Neural cell (in vitro differentiated cells): ENCODE results near the gene TMPRSS4. TPM values are rescaled to one million over a fixed set of nuclear protein-coding genes. Genes with fewer than 3 reads are reported as not detected.

Source experiments
- H2AFZ ChIP-seq: fragments of 200-600, 300-800 bp; sonication (generic), shearing (Covaris generic); 2 replicates; pipeline ENCODE4 v1.6.0; 2014; ENCODE audit warnings: low read depth, mild to moderate bottlenecking, antibody characterized with exemption, low read length, moderate library complexity
- H3F3A ChIP-seq: fragments of 200-600 bp; shearing (Covaris generic); 2 replicates; pipeline ENCODE4 v1.6.1; 2016; ENCODE audit warnings: mild to moderate bottlenecking, moderate library complexity, mixed read lengths, antibody characterized with exemption, low read length; ENCODE audit not compliant: insufficient read depth, poor library complexity, severe bottlenecking
- H3K27ac ChIP-seq: fragments of 200-600, 300-800 bp; sonication (generic), shearing (Covaris generic); 2 replicates; pipeline ENCODE4 v1.5.1; 2014; ENCODE audit warnings: mild to moderate bottlenecking, low read length, moderate library complexity
- H3K27me3 ChIP-seq: fragments of 300-800, 200-600 bp; sonication (generic), shearing (Covaris generic); 2 replicates; pipeline ENCODE4 v1.6.0; 2014; ENCODE audit warnings: mild to moderate bottlenecking, low read depth, low read length, moderate library complexity; ENCODE audit not compliant: insufficient read depth
- H3K36me3 ChIP-seq: fragments of 300-800, 200-600 bp; sonication (generic), shearing (Covaris generic); 2 replicates; pipeline ENCODE4 v1.5.1; 2014; ENCODE audit warnings: mild to moderate bottlenecking, antibody characterized with exemption, low read length, moderate library complexity; ENCODE audit not compliant: insufficient read depth
- H3K4me2 ChIP-seq: fragments of 300-800, 200-600 bp; sonication (generic), shearing (Covaris generic); 2 replicates; pipeline ENCODE4 v1.6.0; 2014; ENCODE audit warnings: mild to moderate bottlenecking, low read length
- H3K4me3 ChIP-seq: fragments of 300-800, 200-600 bp; sonication (generic), shearing (Covaris generic); 2 replicates; pipeline ENCODE4 v1.5.1; 2014; ENCODE audit warnings: mild to moderate bottlenecking, low read length, moderate library complexity
- H3K79me2 ChIP-seq: fragments of 200-600 bp; shearing (Covaris generic); replicated peaks from 2 replicates; pipeline ENCODE4 v1.6.0; 2014; ENCODE audit warnings: mild to moderate bottlenecking, low read length, moderate library complexity; ENCODE audit not compliant: insufficient read depth
- H3K9ac ChIP-seq: fragments of 300-800, 200-600 bp; sonication (generic), shearing (Covaris generic); 2 replicates; pipeline ENCODE4 v1.6.1; 2016; ENCODE audit warnings: mild to moderate bottlenecking, low read length, mixed read lengths
- H3K9me2 ChIP-seq: fragments of 200-600 bp; shearing (Covaris generic); 2 replicates; pipeline ENCODE4 v1.6.1; 2016; ENCODE audit warnings: mild to moderate bottlenecking, low read length, mixed read lengths; ENCODE audit not compliant: insufficient read depth
- H3K9me3 ChIP-seq: fragments of 200-600, 300-800 bp; sonication (generic), shearing (Covaris generic); 2 replicates; pipeline ENCODE4 v1.6.1; 2016; ENCODE audit warnings: mild to moderate bottlenecking, mixed run types, low read length, moderate library complexity, mixed read lengths
- H4K20me1 ChIP-seq: fragments of 200-600 bp; shearing (Covaris generic); 2 replicates; pipeline ENCODE4 v1.6.1; 2016; ENCODE audit warnings: mild to moderate bottlenecking, mixed run types; ENCODE audit not compliant: insufficient read depth
- CTCF ChIP-seq: fragments of 450-650 bp; IDR thresholded peaks from 2 replicates; pipeline ENCODE4 v1.5.1; 2014; ENCODE audit warnings: antibody characterized with exemption, mild to moderate bottlenecking, moderate library complexity; ENCODE audit not compliant: poor library complexity, severe bottlenecking
- EP300 ChIP-seq: fragments of 450-650 bp; conservative IDR thresholded peaks from 2 replicates; pipeline ENCODE4 v1.6.1; 2014; ENCODE audit warnings: antibody characterized with exemption, mild to moderate bottlenecking, moderate library complexity; ENCODE audit not compliant: poor library complexity, severe bottlenecking
- EZH2 ChIP-seq: fragments of 200-600, 300-800 bp; shearing (Covaris generic), sonication (generic); IDR thresholded peaks from 2 replicates; pipeline ENCODE4 v1.6.1; 2014; ENCODE audit warnings: antibody characterized with exemption, low read length, borderline replicate concordance, mild to moderate bottlenecking; ENCODE audit not compliant: insufficient read depth, poor library complexity, severe bottlenecking
- MXI1 ChIP-seq: fragments of 450-650 bp; conservative IDR thresholded peaks from 2 replicates; pipeline ENCODE4 v1.6.1; 2014; ENCODE audit warnings: antibody characterized with exemption, mild to moderate bottlenecking; ENCODE audit not compliant: poor library complexity, severe bottlenecking
- POLR2AphosphoS5 ChIP-seq: IDR thresholded peaks from 2 replicates; pipeline ENCODE4 v1.6.1; 2012
- RAD21 ChIP-seq: fragments of 450-650 bp; conservative IDR thresholded peaks from 2 replicates; pipeline ENCODE4 v1.6.1; 2014; ENCODE audit warnings: antibody characterized with exemption, mild to moderate bottlenecking, moderate library complexity
- REST ChIP-seq: IDR thresholded peaks from 2 replicates; pipeline ENCODE4 v1.6.1; 2012; ENCODE audit warnings: borderline replicate concordance
- SMC3 ChIP-seq: fragments of 450-650 bp; conservative IDR thresholded peaks from 2 replicates; pipeline ENCODE4 v1.6.1; 2014; ENCODE audit warnings: antibody characterized with exemption, mild to moderate bottlenecking, moderate library complexity; ENCODE audit not compliant: poor library complexity
- TAF1 ChIP-seq: IDR thresholded peaks from 2 replicates; pipeline ENCODE4 v1.6.1; 2012; ENCODE audit warnings: low read depth
- polyA plus RNA-seq: library from polyadenylated mRNA; depleted of rRNA; stranded (reverse); fragments of >200 nt; gene quantifications from 2 replicates; pipeline ENCODE4 v1.2.3, GENCODE V29; 2014

Gene TMPRSS4
- polyA plus RNA-seq, 1 donor from 2014 or later, result not detected

- Histone ChIP-seq H2AFZ (no peak overlapping the region), H3K9me3 (no peaks in the 10 kb centered on the region), H3K9ac (no peak overlapping the region), H3K27me3 (no peaks in the 10 kb centered on the region), H4K20me1 (no peaks in the 10 kb centered on the region), H3K79me2 (no peaks in the 10 kb centered on the region), H3K4me2 (no peak overlapping the region), H3K9me2 (no peaks in the 10 kb centered on the region), H3K27ac (no peak overlapping the region), H3F3A (no peaks in the 10 kb centered on the region), H3K4me3 (no peak overlapping the region), H3K36me3 (no peaks in the 10 kb centered on the region)
- no peak for TF ChIP-seq EP300
- no peak for TF ChIP-seq CTCF
- no peak for TF ChIP-seq TAF1
- no peak for TF ChIP-seq EZH2
- no peak for TF ChIP-seq SMC3
- no peak for TF ChIP-seq POLR2AphosphoS5
- no peak for TF ChIP-seq RAD21
- no peak for TF ChIP-seq REST
- TF ChIP-seq MXI1, result no peak
These were observed 19.4 kb upstream of the TMPRSS4 start for GRCh38 chr11:118057251-118058145.

- Histone ChIP-seq H3F3A (no peaks in the 10 kb centered on the region), H3K9me3 (no peaks in the 10 kb centered on the region), H3K9ac (no peak overlapping the region), H3K4me3 (no peak overlapping the region), H2AFZ (no peak overlapping the region), H4K20me1 (no peaks in the 10 kb centered on the region), H3K36me3 (no peaks in the 10 kb centered on the region), H3K79me2 (no peaks in the 10 kb centered on the region), H3K9me2 (no peaks in the 10 kb centered on the region), H3K27me3 (no peaks in the 10 kb centered on the region), H3K4me2 (no peak overlapping the region), H3K27ac (no peak overlapping the region)
- TF ChIP-seq MXI1, result no peak
- no peak for TF ChIP-seq POLR2AphosphoS5
- TF ChIP-seq SMC3, result no peak
- no peak for TF ChIP-seq CTCF
- no peak for TF ChIP-seq TAF1
- no peak for TF ChIP-seq REST
- no peak for TF ChIP-seq RAD21
- no peak for TF ChIP-seq EP300
These were observed 18.3 kb upstream of the TMPRSS4 start for GRCh38 chr11:118058311-118059245.
